Neural progenitor cell (in vitro differentiated cells): Measurements from ENCODE around the gene UBE2V1.

Source experiments
- CTCF ChIP-seq: fragments of 200-600 bp; sonication (generic); IDR thresholded peaks from 2 replicates; pipeline ENCODE4 v1.5.1; 2017; ENCODE audit warnings: antibody characterized with exemption, mild to moderate bottlenecking
- EZH2 ChIP-seq: fragments of 200-600 bp; sonication (generic); IDR thresholded peaks from 2 replicates; pipeline ENCODE4 v1.6.1; 2017; ENCODE audit warnings: antibody characterized with exemption, mild to moderate bottlenecking, moderate library complexity

- TF ChIP-seq CTCF (no peak), EZH2 (no peak)
These were observed 74.8 kb downstream of the UBE2V1 start for GRCh38 chr20:50038169-50038568.
